Stimulated activated CD4-positive, alpha-beta T cell treated with anti-CD3 and anti-CD28 coated beads, Interleukin-2, amount 100 ng/mL, for 24 hours (primary cell): ENCODE measurements around the gene MAB21L3.

Experiments
- DNase-seq, 2 donors: peaks; one replicate each; pipeline ENCODE4 v3.0.0-alpha.2; 2020

The MAB21L3 gene

DNA sequence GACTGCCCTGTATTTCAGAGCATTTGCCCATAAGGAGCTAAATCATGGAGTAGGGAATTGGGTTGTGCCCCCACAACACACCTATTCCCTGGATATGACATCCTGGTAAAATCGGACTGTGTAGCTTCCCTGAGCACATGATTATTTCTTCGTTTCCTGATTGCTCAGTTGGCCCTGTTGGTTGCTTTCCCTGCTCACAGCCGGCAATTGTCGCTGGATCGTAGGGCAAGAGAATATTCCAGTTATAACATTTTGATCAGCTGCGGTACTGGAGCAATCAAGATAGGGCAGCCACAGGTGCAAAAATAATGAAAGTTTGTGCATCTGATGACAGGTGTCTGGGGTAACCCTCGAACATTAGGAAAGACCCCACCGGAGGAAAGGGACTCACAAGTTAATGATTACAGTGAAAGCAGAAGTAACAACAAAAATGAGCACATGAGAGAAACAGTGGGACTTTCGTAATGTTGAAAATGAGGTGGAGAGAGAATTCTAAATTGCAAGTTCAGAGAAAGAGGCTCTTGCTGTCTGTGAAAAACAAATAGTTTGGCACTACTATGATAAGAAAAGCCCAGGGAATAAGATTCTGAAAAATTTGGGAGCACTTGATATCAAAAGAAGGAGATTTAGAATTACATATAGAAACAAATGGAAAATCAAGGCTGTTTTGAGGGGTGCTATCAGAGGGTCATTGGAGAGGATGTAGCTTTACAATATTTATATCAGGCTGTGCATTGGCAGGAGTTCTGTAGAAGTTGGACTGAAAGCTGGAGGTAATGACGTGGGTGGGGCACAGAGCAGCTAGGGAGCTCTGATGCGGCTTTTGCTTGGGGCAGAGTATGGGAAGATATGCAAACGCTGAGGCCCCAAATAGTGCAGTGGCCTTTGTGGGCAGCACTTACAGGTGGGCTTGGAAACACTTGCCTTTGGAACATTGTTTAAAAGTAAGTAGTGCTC is at the start of gene MAB21L3:
Gene MAB21L3 (plus strand): TSS at position 833 of the 957 bp plus-strand sequence. CDS start 1,217 bp downstream, outside the sequence.
- no peak for DNase-seq

DNA sequence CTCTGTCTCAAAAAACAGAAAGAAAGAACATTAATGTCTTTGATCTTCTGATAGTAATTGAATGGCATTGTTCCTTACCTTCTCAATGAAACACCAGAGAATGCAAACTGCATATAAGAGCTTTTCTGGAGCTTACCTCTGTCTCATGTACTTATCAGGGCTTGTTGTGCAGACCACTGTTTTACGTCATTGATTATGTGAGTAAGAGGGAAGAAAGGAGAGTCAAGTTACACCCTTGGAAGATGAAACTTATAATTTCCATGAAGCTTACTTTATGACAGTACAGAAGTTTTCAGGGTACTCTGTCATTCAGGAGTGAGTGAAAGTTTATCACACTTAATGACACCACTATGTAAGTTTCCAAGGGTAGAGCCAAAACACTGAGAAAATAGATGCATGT is 49.0 kb upstream of the MAB21L3 start:
- no peak for DNase-seq

DNA sequence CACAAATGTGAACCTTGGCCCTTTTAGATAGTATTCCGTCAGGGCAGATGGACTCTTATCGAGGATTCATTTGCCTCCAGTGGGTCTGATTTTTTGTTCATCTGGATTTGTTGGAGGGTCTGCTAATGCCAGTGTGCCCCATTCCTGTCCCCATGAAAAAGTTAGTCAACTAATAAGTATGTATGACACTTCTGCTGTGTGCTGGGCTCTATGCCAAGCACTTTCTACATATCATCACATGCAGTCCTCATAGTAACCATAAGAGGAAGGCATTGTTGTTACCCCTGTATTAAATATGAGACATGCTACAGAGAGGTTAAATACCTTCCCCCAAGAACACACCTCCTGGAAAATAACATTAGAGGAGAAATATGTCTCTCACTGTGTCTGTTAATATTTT is 46.6 kb upstream of the MAB21L3 start:
- DNase-seq = no peak

DNA sequence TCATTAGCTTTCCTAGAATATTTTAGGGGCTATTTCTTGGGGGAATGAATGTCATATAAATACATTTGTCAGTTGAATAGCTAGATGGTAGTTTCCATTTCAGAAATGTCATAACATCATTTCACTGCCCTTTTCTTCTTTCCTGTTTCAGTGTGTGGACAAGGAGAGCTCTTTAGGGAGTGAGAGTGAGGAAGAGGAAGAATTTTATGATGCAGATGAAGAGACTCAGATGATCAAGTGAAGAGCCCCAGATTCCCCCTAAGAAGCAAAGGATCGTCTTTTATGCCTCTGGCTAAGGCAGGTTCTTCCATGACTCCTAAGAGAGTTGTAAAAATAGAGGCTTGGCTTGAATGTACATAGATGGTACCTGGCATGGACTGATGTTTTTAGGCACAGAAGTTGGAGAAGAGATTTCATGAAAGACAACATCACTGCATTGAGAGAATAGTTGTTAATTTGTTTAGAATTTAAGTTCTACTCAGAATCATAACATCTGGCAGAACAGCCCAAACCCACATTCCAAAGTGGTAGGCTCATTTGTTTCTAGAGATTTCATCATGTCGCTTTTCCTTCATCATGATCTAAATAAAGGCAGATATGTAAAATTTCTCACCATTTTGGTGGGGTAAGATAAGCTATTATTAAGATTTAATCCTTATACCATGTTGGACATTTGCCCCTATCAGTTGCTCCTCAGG is 44.2 kb upstream of the MAB21L3 start:
- no peak for DNase-seq

DNA sequence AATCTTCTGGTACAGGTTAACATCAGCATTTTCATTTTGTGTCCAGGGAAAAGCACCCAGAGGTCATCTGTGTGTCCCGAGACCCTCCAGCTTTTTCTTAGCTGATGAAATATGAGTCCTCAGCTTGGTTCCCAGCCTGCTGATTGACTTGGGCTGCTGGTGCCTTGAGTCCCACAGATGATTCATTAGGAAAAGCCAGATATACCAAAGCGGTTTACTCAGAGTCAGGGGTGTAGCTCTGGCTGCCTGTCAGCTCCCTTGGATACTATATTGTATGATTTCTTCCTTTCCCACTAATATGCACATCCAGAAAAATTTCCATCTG is 43.7 kb upstream of the MAB21L3 start:
- no peak for DNase-seq

DNA sequence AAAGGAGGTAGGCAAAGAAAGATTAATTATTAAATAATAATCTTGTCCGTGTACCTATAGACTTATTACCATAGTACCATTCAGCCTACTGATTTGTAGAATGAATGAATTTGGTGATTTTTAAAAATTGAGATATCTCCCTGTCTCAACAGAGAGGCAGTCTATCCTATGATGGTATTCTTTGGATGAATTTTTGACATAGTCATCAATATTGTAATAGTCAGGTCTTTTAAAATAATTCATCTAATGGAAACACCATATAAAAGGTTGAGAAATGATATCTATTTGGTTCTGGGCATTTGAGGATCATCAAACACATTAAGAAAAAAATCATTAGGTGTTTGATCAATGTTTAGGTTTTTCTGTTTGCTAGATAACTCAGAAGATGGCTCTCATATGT is 35.6 kb upstream of the MAB21L3 start:
- DNase-seq = no peak

DNA sequence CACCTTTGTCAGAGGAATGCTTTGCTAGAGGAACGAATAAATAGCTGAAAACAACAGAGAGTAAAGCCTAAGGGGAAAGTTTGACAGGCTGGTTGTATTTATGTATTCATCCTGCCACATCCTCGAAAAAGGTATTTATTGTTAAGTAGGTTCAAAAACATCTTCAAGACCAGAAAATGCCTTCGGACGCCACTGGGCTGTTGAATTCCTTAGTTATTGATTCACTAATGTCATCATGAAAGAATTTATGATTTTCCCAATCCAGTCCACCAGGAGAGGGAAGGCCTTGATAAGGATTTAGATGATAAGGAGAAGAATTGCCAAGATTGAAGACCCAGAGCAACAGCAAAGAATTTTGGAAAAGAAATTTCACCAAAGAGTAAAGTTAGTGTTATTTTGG is 35.2 kb upstream of the MAB21L3 start:
- DNase-seq = no peak

DNA sequence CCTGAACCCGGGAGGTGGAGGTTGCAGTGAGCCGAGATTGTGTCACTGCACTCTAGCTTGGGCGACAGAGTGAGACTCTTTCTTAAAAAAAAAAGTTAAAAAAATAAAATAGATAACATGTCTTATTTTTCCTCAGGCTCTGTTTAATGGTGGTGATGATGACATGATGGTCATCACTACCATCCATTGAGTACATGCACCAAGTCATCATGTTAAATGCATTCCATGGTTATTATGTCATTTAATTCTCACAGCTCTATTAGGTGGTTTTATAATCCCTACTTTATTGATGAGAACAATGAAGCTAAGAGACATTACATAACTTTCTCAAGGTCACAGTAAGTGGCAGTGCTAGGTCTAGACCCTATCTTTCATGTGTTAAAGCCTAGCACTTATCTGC is 34.4 kb upstream of the MAB21L3 start:
- no peak for DNase-seq

DNA sequence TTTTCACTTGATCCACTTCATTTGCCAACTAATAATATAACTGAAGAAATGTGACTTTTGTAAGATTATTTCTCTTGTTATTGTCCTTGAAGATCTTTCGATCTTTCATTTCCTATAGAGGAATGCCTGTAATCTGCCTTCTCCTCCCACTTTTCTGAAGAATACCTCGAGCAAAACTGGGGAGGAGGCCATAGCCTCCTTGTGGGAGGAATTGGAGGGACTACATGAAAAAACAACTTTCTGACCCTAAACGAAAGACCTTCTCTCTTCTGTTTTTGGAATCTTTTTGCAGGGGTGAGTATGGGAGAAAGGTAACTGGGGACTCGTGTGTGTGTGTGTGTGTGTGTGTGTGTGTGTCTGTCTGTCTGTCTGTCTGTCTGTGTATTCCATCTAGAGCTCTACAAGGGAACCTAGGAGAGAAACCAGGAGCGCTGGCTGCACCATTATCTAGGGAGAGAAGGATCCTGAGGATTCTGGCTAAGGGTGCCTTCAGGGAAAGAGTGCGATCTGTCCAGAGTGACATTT is 32.4 kb upstream of the MAB21L3 start:
- no peak for DNase-seq

DNA sequence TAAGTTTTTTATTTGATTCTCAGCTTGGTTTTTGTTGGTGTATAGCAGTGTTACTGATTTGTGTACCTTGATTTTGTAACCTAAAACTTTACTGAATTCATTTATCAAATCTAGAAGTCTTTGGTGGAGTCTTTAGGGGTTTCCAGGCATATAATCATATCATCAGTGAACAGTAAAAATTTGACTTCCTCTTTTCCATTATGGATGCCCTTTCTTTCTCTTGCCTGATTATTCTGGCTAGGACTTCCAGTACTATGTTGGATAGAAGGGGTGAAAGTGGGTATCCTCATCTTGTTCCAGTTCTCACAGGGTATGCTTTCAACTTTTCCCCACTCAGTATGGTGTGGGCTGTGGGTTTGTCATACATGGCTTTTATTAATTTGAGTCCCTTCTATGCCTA is 23.6 kb upstream of the MAB21L3 start:
- DNase-seq = no peak

DNA sequence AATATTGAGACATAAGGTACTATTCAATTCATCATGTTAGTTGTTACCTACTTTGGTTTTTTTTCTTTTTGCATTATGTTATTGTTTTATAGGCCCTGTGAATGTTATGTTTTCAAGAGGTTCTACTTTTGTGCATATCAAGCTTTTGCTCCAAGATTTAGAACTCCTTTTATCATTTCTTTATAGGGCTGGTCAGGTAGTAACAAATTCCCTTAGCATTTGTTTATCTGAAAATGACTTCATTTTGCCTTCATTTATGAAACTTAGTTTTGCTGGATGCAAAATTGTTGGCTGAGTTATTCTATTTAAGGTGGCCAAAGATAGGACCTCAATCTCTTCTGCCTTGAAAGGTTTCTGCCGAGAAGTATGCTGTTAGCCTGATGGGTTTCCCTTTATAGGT is 21.3 kb upstream of the MAB21L3 start:
- no peak for DNase-seq

DNA sequence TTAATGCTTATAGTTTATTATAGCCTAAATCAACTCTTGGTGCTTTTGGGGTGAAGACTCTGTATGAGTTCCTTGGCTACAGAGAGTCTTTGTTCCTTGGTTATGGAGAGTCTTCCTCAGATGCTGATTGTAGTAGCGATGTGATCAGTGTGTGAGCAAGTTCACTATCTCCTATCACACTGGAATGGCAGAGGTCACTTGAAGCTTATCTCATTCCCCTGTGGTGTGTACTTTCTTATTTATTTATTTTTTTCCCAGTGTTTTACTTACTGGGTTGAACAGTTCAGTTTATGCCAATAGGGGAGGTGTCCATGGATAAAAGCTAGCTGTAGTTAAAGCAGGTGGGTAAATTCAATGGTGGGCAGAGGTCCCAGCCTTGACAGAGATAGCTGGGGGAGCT is 20.1 kb upstream of the MAB21L3 start:
- no peak for DNase-seq

DNA sequence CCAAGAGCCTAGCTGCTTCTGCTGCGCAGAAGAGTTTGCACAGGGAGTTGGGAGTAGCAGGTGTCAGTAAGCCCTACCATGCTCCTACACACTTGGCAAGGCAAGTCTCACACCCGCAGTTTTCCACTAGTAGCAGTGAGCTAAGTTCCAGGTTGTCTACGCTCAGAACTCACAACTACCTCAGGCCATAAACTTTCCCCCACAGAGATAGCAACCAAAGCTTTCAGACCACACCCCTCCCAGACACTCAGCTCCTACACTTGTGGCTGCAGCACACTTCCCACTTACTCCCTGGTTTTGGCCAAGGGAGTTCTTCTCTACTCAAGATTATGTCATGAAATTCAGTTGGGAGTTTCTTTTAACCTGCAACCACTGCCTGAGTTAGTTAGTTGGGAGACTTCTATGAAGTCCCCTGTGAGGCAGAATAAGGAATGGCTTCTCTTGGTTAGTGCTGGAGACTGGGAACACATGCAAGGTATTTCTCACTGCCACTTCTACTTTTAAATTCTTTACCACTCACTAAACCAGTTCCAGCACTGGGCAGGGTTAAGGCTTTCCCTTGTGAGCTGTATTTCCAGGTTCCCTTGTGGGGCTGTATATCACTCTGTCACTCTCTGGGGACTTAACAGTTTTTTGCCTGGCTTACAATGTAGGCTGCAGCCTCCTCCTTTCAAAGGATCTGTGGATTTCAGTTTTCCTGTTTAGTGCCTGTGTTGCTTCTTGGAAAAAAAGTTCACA is 18.3 kb upstream of the MAB21L3 start:
- DNase-seq = no peak

DNA sequence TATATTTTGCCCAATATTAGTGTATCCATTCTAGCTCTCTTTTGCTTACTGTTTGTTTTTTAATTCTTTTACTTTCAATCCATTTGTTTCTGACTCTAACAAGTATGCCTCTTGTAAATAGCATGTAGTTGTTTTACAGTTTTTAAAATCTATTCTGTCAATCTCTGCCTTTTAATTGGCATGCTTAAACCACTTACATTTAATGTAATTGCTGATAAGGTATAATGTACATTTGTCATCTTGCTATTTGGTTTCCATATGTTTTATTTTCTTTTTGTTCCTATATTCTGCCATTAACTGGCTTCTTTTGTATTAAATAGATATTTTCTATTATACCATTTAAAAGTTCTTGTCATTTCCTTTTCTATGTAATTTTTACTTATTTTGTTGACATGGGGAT is 16.2 kb upstream of the MAB21L3 start:
- no peak for DNase-seq

DNA sequence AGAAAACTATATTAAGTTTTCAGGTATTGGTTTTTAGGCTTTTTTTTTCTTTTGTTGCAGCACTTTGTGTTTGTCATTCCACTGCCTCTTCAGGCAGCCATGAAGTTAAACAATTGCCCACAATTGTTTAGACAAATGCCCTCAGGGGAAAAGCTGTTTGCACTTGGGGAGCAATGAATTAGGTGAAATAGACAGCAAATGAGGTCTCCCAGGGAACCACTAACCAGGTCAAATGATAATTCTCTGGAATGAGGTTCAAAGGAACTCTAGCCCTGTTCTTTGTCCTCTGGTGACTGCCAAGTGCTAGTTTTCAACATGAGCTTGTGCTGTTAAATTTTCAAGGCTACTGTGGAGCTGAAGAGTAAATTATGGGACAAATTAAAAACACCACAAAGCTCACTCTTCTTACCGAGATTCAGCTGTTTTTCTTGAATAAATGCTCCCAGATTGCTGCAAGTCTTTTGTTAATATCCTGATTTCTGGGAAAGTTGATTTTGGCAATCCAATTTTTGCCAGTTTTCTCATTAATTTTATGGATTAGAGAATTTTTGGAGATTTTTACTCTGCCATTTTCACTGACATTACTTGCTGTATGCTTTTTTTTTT is 15.1 kb upstream of the MAB21L3 start:
- DNase-seq = no peak

DNA sequence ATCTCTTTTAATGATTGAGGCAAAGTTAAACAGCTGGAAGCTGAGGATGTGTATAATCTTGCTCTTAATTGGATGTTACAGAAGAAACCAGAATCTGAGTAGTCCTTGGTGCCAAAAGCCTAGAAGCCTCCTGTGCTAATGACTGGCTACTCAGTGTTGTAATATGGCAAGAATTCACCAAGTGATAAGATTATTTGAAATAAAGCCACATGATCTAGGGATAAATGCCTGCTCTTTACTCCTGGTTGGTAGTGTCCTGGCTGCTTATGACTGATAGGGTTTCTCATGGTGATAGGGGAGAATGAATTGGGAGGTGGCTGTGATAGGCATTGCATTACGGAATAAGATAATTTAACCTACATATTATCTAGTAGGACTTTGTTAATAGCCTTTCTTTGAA is 13.6 kb upstream of the MAB21L3 start:
- no peak for DNase-seq

DNA sequence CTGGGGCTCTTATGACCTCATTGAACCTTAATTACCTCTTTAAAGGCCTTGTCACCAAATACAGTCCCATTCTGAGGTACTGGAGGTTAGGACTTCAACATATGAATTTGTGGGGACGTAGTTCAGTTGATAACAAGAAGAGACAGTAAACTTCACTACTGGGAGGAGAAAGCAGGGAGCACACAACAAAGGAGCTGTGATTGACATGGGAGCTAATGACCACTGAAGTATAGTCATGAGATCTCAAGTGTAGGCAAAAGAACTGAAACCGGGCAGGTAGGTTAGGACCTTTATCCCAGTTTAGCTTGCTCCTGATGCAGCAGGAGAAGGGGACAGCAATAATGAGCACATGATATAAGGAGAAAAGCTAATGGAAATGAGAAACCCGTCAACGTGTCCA is 11.8 kb upstream of the MAB21L3 start:
- no peak for DNase-seq

DNA sequence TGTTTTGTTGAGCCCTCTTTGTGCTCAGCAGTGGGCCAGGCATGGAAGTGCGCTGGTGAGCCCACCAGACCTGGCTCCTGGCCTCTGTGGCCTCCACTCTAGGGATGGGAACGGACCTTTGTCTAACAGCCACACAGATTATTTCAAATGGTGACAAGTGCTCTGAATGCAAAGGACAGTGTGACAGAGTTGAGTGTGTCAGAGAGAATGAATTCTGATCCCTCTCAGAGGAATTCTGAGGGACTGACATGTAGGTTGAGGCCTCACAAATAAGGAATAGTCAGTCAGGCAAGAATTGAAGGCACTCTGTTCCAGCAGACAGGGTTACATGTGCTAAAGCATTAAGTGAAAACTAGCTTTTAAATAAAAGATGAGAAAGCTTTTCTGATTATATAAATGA is 11.3 kb upstream of the MAB21L3 start:
- no peak for DNase-seq

DNA sequence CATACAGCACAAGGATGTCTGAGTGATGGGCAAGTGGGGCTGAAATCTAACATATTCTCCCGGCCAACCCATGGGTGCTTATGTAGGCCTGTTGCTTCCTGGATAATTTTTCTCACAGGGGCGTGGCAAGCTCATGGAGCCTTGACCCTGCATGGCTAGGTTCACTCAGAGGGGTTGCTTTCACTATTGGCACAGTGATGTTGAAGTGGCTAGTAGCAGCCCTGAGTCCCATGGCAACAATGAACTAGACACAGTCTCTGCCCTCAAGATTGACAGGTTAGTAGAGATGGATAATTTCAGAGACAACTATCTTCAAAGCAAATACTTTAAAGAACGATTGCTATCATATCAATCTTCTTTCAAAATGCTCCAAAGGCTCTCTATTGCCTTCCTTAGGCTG is 6.5 kb upstream of the MAB21L3 start:
- DNase-seq = no peak

DNA sequence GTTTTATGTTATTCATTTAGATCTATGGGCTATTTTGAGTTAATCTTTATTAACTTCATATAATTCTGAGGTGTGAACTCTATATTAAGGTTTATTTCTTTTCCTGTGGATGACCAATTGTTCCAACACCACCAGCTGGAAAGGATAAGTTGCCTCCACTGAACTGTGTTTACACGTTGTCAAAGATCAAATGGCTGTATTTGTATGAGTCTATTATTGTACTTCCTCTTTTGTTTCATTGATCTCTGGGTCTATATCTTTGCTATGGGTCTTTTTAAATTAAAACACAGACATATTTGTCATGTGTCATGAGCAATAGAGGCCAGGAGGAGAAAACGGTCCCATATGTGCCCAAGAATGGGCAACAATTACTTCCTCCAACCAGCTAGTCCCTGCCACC is 5.2 kb upstream of the MAB21L3 start:
- DNase-seq = no peak

DNA sequence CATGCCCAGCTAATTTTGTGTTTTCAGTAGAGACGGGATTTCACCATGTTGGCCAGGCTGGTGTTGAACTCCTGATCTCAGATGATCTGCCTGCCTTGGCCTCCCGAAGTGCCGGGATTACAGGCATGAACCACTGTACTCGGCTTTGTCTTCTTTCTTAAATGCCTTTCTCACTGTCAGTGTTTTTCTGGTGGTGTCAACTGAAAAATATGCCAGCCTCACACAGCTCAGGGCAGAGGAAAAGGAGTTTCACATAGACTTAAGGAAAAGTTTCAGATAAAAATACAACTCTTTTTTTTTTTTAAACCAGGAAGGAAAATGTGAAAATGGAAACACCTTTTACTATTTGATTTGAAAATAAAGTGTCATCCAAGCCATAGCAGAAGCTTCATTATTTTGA is 4.6 kb upstream of the MAB21L3 start:
- no peak for DNase-seq

DNA sequence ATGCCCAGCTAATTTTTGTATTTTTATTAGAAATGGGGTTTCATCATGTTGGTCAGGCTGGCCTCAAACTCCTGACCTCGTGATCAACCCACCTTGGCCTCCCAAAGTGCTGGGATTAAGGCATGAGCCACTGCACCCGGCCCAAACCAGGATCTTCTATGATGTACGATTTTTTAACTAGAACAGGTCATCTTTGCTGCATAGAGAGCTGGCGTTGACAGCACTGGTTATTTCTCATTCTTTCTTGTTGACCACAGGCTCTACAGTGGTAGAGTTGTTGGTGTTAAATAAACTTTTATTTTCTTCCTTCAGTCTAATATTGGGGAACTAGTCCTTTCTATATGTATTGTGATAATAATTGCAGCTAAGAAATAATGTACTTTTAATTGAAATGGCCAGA is 3.8 kb upstream of the MAB21L3 start:
- DNase-seq = no peak

DNA sequence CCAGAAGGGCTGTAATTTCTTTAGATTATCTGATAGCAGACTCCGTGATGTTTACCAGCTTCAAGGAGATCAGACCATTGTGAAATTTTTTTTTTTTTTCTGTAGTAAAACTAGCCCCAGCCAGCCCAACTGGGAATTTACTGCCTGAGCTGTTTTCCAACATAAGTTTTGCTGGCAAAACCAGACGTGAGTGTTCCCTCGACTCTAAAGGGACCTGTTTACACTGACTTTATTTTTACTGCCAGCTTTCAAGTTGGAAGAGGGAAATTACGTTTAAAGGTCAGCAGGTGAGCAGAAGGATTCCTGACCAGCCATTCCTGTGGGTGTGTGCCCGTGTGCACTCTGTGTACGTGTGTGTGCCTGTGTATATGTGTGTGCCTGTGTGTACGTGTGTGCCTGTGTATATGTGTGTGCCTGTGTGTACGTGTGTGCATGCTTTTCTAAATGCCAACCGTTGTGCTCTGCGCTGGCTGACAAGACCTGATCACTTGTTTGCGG is 374 bp downstream of the MAB21L3 start:
- no peak for DNase-seq
